Heart left ventricle (tissue), 13 donors: ENCODE measurements around the gene GNAS.

Source experiments
- POLR2A ChIP-seq, 2 donors: fragments of 450-650 bp; IDR thresholded peaks; one replicate each; pipeline ENCODE4 v1.6.1; 2017; ENCODE audit warnings: antibody characterized with exemption in 2 of 2, mild to moderate bottlenecking in 2 of 2, moderate library complexity in 2 of 2
- TF ChIP-seq, protein P1 (sequence below), 12 donors: fragments of 200-600 bp; sonication (generic) in 4 of 12; IDR thresholded peaks; one replicate each; pipeline versions ENCODE4 v1.5.0 to v1.8.0; 2018 to 2022; ENCODE audit warnings: antibody characterized with exemption in 12 of 12, mild to moderate bottlenecking in 5 of 12
- donor health status: ischemic (EF 13 %, LVEDD 7.1; RV severe dilation, severe dysfunction).
- donor health status: DM: no; HTN: yes; CAD: no.
- donor health status: DM: no; HTN: no; CAD: no.
- donor health status: ischemic (EF 25% LVEDD 6.9; RV normal size, moderate dysfunction).
- donor health status: ischemic (EF 25% LVEDD 5.7; RV mildly dilated, moderate dysfunction).
- donor health status: ischemic (EF 35%, LVEDD 5.7; RV mildly dilated, moderate dysfunction).
- donor health status: nonischemic (EF 11% LVEDD 7.7; RV severe dilation, severe dysfunction).
- donor health status: DM: yes; HTN: yes; CAD: no.
- donor health status: PGD.
- donor health status: ischemic (EF 29% LVEDD 5.4; RV normal size, mild dysfunction).
- donor health status: nonischemic (EF 23%, LVEDD 6.1; RV moderate dilation, normal function).

GRCh38 chr20:58908221-58908620 is 55.7 kb downstream of the GNAS start:
- TF ChIP-seq, protein P1, sequence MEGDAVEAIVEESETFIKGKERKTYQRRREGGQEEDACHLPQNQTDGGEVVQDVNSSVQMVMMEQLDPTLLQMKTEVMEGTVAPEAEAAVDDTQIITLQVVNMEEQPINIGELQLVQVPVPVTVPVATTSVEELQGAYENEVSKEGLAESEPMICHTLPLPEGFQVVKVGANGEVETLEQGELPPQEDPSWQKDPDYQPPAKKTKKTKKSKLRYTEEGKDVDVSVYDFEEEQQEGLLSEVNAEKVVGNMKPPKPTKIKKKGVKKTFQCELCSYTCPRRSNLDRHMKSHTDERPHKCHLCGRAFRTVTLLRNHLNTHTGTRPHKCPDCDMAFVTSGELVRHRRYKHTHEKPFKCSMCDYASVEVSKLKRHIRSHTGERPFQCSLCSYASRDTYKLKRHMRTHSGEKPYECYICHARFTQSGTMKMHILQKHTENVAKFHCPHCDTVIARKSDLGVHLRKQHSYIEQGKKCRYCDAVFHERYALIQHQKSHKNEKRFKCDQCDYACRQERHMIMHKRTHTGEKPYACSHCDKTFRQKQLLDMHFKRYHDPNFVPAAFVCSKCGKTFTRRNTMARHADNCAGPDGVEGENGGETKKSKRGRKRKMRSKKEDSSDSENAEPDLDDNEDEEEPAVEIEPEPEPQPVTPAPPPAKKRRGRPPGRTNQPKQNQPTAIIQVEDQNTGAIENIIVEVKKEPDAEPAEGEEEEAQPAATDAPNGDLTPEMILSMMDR (IDR thresholded peaks at IDR 0.05), result no peak
- TF ChIP-seq POLR2A (IDR thresholded peaks at IDR 0.05), result no peak
